Activated T-cell treated with anti-CD3 and anti-CD28 coated beads for 48 hours (primary cell): ENCODE results near the gene VAV2.

ENCODE experiments used
- DNase-seq: peaks from one replicate; pipeline ENCODE4 v3.0.0-alpha.2; 2020; ENCODE audit warnings: low read depth

The VAV2 gene

DNA sequence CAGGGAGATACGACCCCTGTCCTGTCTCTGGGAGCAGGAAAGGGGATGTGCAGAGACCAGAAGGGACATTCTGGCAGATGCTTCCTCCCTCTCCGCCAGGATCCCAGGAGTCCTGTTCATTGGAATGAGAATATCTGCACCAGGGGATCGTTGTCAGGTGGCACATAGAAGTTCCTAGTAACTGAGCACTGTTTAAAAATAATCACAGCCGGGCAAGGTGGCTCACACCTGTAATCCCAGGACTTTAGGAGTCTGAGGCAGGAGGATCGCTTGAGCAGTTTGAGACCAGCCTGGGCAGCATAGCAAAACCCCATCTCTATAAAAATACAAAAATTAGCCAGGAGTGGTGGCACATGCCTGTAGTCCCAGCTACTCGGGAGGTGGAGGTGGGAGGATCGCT, 266.2 kb downstream of the VAV2 start:
- DNase-seq = no peak

- no peak for DNase-seq
Measured at GRCh38 chr9:133718563-133719315, 273.4 kb downstream of the VAV2 start.

GRCh38 chr9:133717113-133718031, 274.8 kb downstream of the VAV2 start:
- DNase-seq = no peak

DNA sequence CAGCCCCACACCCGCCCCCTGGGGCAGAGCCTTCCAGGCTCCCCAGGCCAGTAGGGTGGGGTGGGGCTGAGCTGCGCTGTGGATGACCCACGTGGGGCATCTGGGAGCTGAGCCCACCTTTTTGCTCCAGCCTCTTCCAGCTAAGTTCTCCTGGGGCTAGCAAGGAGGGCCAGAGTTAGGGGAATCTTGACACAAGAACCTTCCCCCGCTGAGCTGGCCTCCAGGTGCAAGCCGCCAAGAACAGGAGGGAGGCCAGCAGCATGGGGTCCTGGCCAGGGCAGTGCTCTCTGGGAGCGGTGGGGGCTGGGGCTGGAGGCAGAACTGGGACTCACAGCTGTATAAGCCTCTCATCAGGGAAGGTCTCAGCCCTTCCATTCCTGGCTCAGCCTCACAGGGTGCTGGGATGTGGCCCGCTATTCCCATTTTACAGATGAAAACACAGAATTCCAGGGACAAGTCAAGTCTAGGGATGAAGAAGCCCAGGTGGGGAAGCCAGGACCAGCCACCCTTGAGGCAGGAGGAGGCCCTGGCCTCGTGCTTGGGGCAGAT, 275.5 kb downstream of the VAV2 start:
- no peak for DNase-seq

DNA sequence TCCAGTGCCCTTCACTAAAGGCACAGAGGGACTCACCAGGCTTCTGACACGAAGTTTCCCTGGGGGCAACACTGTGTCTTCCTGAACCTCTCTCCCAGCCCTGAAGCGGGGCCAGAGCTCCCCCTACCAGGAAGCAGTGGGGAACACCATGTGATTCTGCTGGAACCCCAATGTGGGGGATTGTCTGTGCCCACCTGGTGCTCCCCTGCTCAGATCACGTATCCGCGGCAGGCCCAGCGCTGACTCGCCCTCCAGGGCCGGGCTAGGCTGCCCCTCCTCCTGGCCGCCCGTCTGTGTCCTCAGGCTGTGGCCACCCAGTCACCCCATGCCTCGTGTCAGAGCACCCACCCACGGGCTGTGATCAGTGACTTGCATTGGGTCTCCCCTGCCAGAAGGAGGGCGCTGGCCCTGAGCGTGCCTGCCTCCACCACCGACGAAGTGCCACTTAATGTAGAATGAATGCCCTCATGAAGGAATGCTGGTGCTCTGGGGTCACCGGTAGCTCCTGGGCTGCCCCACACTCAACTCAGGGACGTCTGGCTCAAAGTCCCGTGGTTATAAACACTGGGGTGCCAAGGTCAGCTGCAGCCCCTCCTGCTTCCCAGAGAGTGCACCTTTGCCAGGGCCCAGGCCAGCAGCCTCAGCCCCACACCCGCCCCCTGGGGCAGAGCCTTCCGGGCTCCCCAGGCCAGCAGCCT, 276.1 kb downstream of the VAV2 start:
- DNase-seq = no peak

DNA sequence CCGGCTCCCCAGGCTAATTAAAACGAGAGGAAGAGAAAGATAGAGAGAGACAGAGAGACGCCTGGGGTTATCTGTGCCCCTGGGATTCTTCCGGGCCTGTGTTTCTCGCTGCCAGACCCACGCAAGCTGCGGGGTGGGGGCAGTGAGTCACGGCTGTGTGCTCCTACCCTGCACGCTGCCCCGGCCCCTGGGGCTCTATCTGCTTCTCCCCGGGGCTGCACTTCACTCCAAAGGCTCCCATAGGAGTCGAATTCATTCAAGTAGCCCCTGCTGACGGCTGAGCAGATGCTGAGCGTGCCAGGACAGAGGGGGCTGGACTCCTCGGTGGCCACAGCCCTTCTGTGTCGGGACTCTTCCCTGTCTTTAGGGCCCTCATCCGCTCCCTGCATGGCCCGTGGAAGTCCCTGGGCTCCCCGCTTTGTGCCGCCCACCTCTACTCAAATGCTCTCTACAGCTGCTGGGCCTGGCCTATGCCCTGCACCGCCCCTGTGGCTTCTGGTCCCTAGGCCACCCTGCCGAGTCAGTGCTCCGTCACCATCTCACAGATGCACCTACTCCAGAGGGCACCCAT, 276.7 kb downstream of the VAV2 start:
- DNase-seq = no peak

DNA sequence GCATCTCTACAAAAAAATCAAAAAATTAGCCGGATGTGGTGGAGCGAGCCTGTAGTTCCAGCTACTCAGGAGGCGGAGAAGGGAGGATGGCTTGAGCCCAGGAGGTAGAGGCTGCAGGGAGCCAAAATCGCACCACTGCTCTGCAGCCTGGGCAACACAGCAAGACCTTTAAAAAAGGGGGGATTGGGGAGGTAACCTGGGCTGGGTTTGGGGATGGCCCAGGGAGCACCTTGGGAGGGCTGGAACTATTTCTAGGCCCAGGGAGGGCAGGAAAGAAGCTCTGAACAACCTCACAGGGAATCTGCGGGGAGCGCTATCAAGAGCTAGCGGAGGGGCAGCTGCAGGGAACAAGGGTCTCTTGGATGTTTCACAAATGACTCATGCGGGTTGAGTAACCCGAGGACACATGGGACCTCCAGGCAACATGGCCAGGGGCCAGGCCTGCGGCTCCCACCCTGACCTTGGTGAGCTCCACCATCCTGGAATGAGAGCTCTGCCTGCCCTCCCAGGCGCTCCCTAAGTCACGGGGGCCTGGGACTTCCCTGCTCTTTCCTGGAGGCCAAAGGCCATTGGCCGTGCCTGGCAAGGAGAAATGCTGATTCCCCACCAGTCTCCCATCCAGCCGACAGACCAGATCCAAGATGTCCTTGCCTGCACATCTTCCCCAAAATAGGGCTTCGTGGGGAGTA, 277.4 kb downstream of the VAV2 start:
- no peak for DNase-seq

DNA sequence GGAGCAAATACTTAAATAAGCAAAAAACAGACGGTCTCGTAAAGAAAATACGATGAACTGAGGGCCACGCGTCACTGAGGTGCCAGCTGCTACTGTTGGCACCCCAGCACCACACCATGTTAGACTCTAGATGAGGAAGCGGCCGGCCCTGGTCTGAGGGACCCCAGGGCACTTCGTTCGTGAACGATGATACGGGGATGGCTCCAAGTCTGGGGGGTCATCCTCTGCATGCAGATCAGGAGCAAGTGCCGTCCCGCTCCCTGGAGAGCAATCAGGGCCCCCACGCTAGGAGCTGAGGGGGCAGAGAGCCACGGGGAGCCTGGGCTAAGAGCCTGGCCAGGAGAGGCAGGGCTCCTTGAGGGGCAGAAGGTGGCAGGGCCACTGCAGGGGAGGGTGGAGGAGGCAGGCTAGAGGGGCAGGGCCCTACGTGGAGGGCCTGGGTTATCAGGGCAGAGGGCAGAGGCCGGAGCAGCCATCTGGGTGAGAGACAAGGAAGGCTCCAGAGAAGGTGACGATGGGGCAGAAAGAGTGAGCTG, 278.1 kb downstream of the VAV2 start:
- DNase-seq = no peak

GRCh38 chr9:133713150-133713959, 278.8 kb downstream of the VAV2 start:
- DNase-seq = no peak

GRCh38 chr9:133712221-133713100, 279.7 kb downstream of the VAV2 start:
- no peak for DNase-seq
